Right lobe of liver (tissue), 4 donors: ENCODE results near the gene CAPN5.

Experiments
- CTCF ChIP-seq, 4 donors: fragments of 200-600 bp in 3 of 4; fragments of 450-650 bp in 1 of 4; IDR thresholded peaks; one replicate each; pipeline versions ENCODE4 v1.5.1 to v1.8.0; 2016 to 2022; ENCODE audit warnings: antibody characterized with exemption in 4 of 4, mild to moderate bottlenecking in 2 of 4
- POLR2A ChIP-seq: fragments of 450-650 bp; IDR thresholded peaks from one replicate; pipeline ENCODE4 v1.6.1; 2017; ENCODE audit warnings: antibody characterized with exemption, mild to moderate bottlenecking
- donor health status: DM: no; HTN: no; CAD: no.
- donor health status: DM: no; HTN: no; CAD: no.
- donor health status: DM: no; HTN: yes; CAD: no.

GRCh38 chr11:77071077-77071476, 4.3 kb downstream of the CAPN5 start:
- TF ChIP-seq CTCF (IDR thresholded peaks at IDR 0.05) (no peak), POLR2A (no peak)
